GF-D8 (cell line): Measurements from ENCODE around the gene TMEM126A.

Experiments used
- DNase-seq: peaks from one replicate; lab custom pipeline; 2025; lab: John Stamatoyannopoulos, UW

Gene TMEM126A

DNA sequence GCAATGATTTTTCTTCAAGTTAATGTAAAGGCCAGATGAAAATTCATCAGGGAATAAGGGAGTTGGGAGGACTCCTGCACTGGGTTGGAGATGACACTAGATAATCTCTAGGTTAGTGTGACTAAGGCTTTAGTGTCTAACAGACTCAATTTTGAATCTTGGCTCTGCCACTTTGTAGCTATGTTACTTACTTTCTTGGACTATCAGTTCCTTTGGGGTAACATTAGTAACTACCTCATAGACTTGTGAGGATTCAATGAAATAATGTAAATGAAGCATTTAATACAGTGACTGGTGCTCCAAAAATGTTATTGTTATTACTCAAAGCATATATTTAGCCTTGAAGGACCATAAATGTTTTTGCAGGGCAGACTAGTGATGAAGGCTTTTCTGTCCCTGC, 47.8 kb downstream of the TMEM126A start:
- no peak for DNase-seq

DNA sequence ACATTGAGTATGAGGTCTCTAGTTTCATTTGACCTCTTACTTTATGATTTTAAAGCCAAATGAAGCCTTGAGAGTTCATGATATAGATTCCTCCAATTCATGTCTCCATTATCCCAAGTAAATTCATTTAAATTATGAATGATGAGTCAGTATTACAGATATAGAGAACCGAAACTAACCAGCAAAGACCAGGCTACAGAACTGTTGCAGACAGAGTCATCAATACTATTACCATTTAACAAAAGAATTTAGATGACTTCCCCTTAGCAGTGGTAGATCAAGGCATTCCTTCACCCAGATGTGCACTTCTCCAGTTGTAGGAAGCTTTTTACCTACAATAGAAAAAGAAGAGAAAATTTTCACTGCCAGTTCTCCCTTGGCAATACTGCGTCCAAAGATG, 50.0 kb downstream of the TMEM126A start:
- no peak for DNase-seq

DNA sequence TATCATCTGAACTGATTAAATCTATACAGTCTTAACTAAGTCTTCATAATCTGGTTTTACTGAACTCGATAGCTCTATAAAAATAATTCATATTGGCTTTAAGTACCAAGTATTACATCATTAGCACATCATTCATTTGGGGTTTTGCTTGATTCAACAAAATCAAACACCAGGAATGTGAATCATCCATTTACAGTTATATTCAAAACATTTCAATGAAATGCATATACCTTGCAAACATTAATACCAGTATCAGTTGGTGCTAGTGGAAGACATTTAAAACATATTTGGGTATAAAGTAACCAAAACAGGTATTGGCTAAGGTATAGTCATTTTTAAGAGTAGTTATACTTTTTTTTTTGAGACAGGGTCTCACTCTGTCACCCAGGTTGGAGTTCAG, 50.4 kb downstream of the TMEM126A start:
- DNase-seq, result no peak

DNA sequence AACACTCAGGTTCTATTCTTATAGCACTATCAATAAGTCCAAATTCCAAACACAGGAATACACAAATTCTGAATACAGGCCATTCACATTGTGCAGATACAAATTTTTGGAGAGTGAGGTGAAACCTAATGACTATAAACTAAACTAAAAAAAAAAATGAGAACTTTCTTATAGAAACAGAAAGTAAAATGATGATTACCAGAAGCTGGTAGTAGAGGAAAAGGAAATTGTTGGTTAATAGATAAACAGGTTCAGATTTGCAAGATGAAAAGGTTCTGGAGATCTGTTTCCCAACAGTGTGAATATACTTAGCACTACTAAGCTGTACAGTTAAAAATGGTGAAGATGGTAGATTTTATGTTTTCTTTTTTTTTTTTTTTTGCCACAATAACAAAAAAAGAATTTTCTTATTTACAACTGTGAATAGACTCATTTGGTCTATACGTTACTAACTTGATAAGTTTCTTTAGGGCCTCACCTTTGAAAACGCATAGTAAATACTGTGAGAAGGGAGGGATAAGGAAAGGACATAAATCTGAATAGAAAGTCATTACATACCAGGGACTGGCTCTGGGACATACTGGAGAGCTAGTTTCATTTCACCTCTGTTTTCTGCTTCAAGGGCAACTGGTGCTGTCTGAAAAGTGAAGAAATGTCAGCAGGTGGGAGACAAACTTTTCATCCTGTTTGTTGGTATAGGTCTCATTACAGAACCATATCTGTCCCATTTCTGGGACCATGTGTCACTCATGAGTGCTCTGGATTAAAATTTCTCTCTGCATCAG, 52.4 kb downstream of the TMEM126A start:
- no peak for DNase-seq

DNA sequence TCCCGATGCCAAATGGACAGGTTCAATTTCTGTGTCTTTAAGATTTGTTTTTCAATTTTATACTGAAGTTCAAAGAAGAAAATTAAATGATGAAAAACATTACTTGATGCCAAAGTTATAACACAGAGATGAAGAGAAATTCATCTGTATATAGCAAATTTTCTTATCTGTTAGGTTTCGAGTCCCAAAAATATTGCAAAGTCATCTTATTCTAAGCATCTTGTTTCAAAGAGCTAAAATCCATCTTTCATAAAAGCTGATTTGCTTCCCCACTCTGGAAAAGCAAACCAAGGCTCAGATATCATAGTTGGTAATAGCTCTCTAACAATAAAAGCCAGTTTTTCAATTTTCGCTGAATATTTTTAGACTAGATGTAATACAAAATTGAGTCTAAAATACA, 57.2 kb downstream of the TMEM126A start:
- DNase-seq, result no peak

DNA sequence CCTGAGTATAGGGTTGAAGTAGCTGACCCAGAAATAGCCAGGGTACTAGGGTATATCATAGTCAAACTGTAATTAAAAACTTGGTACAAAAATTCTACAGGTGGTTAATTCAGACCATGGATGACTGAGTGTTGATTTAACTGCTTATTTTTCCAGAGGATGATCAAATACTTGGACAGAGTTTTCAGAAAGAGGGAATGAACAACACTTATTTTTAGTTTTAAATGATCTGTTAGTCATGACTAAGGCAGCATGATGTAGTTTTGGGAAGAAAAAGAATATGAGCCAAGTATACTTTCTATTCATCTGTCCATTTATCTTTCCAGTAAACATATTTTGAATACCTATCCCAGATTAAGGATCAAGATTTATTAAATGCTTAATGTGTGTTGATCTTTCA, 58.0 kb downstream of the TMEM126A start:
- DNase-seq, result no peak
